Immature natural killer cell (primary cell): ENCODE results near the gene SEMA6B. TPM values are rescaled to one million over a fixed set of nuclear protein-coding genes. Genes with fewer than 3 reads are reported as not detected.

Experiments
- DNase-seq, 3 donors: peaks; one replicate each; pipeline ENCODE4 v3.0.0; 2022; ENCODE audit warnings: mixed read lengths in 1 of 3
- H3K27ac Mint-ChIP-seq, 6 donors: one replicate each; pipeline ENCODE4 v1.8.0; 2020; ENCODE audit warnings: mixed read lengths in 6 of 6, mild to moderate bottlenecking in 5 of 6, inconsistent platforms in 4 of 6, moderate library complexity in 3 of 6
- H3K27me3 Mint-ChIP-seq, 3 donors: one replicate each; pipeline ENCODE4 v1.8.0; 2020 to 2021; ENCODE audit warnings: low read depth in 3 of 3, mild to moderate bottlenecking in 3 of 3, mixed read lengths in 3 of 3, moderate library complexity in 3 of 3, inconsistent platforms in 1 of 3
- H3K36me3 Mint-ChIP-seq, 3 donors: one replicate each; pipeline ENCODE4 v1.8.0; 2020; ENCODE audit warnings: mixed read lengths in 3 of 3, inconsistent platforms in 2 of 3, mild to moderate bottlenecking in 2 of 3
- H3K4me1 Mint-ChIP-seq, 2 donors: one replicate each; pipeline ENCODE4 v1.8.0; 2020; ENCODE audit warnings: inconsistent platforms in 2 of 2, mild to moderate bottlenecking in 2 of 2, mixed read lengths in 2 of 2, moderate library complexity in 1 of 2
- H3K4me3 Mint-ChIP-seq, 5 donors: one replicate each; pipeline ENCODE4 v1.8.0; 2020; ENCODE audit warnings: mild to moderate bottlenecking in 5 of 5, mixed read lengths in 5 of 5, inconsistent platforms in 3 of 5, moderate library complexity in 3 of 5
- H3K9me3 Mint-ChIP-seq, 6 donors: one replicate each; pipeline ENCODE4 v1.8.0; 2020; ENCODE audit warnings: mild to moderate bottlenecking in 6 of 6, mixed read lengths in 6 of 6, inconsistent platforms in 4 of 6, moderate library complexity in 3 of 6
- polyA plus RNA-seq, 3 donors: library from polyadenylated mRNA; unstranded; fragments of 300-500 nt; fragmentation: Illumina TruSeq; gene quantifications; one replicate each; pipeline ENCODE4 v1.2.3, GENCODE V29; 2021

SEMA6B gene
- polyA plus RNA-seq: not detected

GRCh38 chr19:4559569-4559968, at the start of gene SEMA6B:
TSS of gene SEMA6B (minus strand) at chr19:4559684. CDS start at chr19:4558457, 1,227 bp downstream.
- no peaks in the 10 kb centered on the region for H3K9me3 Mint-ChIP-seq

GRCh38 chr19:4606921-4607678, 47.6 kb upstream of the SEMA6B start:
- DNase-seq: no peak
- H3K36me3 Mint-ChIP-seq: no peaks in the 10 kb centered on the region
- H3K27ac Mint-ChIP-seq: no peak overlapping the region
- H3K4me3 Mint-ChIP-seq: no peak overlapping the region
- no peaks in the 10 kb centered on the region for H3K9me3 Mint-ChIP-seq
- no peaks in the 10 kb centered on the region for H3K4me1 Mint-ChIP-seq
- H3K27me3 Mint-ChIP-seq: peaks cover 1 to 10% (median 6%) of the 10 kb centered on the region in 3 donors

More at GRCh38 chr19:4559569-4559968, at the start of gene SEMA6B:
- H3K4me1 Mint-ChIP-seq: no peaks in the 10 kb centered on the region
- no peak within 1 kb of the TSS for H3K4me3 Mint-ChIP-seq
- peaks cover 0 to 2% (median 0%) of the 10 kb centered on the region in 3 donors for H3K27me3 Mint-ChIP-seq
- H3K36me3 Mint-ChIP-seq: no peaks in the 10 kb centered on the region
- DNase-seq: no peak
- H3K27ac Mint-ChIP-seq: no peak within 1 kb of the TSS

- DNase-seq: no peak
- Mint-ChIP-seq H3K9me3 (no peaks in the 10 kb centered on the region), H3K36me3 (no peaks in the 10 kb centered on the region), H3K27ac (no peak overlapping the region), H3K27me3 (peaks cover 3 to 10% (median 6%) of the 10 kb centered on the region in 3 donors), H3K4me1 (no peaks in the 10 kb centered on the region), H3K4me3 (no peak overlapping the region)
Measured at GRCh38 chr19:4606181-4606580, 46.7 kb upstream of the SEMA6B start.

GRCh38 chr19:4604912-4605311, 45.4 kb upstream of the SEMA6B start:
- no peak overlapping the region for H3K27ac Mint-ChIP-seq
- H3K36me3 Mint-ChIP-seq: no peaks in the 10 kb centered on the region
- no peaks in the 10 kb centered on the region for H3K4me1 Mint-ChIP-seq
- peaks cover 1 to 7% (median 5%) of the 10 kb centered on the region in 3 donors for H3K27me3 Mint-ChIP-seq
- H3K4me3 Mint-ChIP-seq: no peak overlapping the region
- no peak for DNase-seq
- no peaks in the 10 kb centered on the region for H3K9me3 Mint-ChIP-seq

GRCh38 chr19:4602915-4603314, 43.4 kb upstream of the SEMA6B start:
- no peaks in the 10 kb centered on the region for H3K36me3 Mint-ChIP-seq
- DNase-seq: no peak
- no peaks in the 10 kb centered on the region for H3K9me3 Mint-ChIP-seq
- peaks cover 0 to 8% of the 10 kb centered on the region in 2 donors for H3K4me1 Mint-ChIP-seq
- H3K4me3 Mint-ChIP-seq: no peak overlapping the region
- H3K27ac Mint-ChIP-seq: no peak overlapping the region
- peaks cover 2 to 10% (median 3%) of the 10 kb centered on the region in 3 donors for H3K27me3 Mint-ChIP-seq

- no peak overlapping the region for H3K27ac Mint-ChIP-seq
- peaks cover under 1 to 12% (median 3%) of the 10 kb centered on the region in 3 donors for H3K27me3 Mint-ChIP-seq
Measured at GRCh38 chr19:4602173-4602788, 42.8 kb upstream of the SEMA6B start.

GRCh38 chr19:4600893-4601292, 41.4 kb upstream of the SEMA6B start:
- Mint-ChIP-seq H3K27ac (no peak overlapping the region), H3K27me3 (peaks cover 0 to 17% (median 5%) of the 10 kb centered on the region in 3 donors), H3K4me1 (peaks cover 6 to 18% of the 10 kb centered on the region in 2 donors), H3K36me3 (no peaks in the 10 kb centered on the region), H3K9me3 (no peaks in the 10 kb centered on the region), H3K4me3 (no peak overlapping the region)
- DNase-seq: no peak

More at GRCh38 chr19:4602173-4602788, 42.8 kb upstream of the SEMA6B start:
- Mint-ChIP-seq H3K9me3 (no peaks in the 10 kb centered on the region), H3K4me1 (peaks cover 3 to 14% of the 10 kb centered on the region in 2 donors), H3K4me3 (no peak overlapping the region), H3K36me3 (no peaks in the 10 kb centered on the region)
- no peak for DNase-seq

- H3K9me3 Mint-ChIP-seq: no peaks in the 10 kb centered on the region
- H3K27ac Mint-ChIP-seq: no peak overlapping the region
- H3K4me3 Mint-ChIP-seq: no peak overlapping the region
- no peak for DNase-seq
- H3K27me3 Mint-ChIP-seq: peaks cover 0 to 17% (median 5%) of the 10 kb centered on the region in 3 donors
- no peaks in the 10 kb centered on the region for H3K36me3 Mint-ChIP-seq
- peaks cover 6 to 18% of the 10 kb centered on the region in 2 donors for H3K4me1 Mint-ChIP-seq
Measured at GRCh38 chr19:4600082-4600481, 40.6 kb upstream of the SEMA6B start.

- peak overlapping the region in 4 of 5 donors; percentile 34 to 83 (median 76) for H3K4me3 Mint-ChIP-seq
- no peak for DNase-seq
- no peaks in the 10 kb centered on the region for H3K36me3 Mint-ChIP-seq
- H3K27ac Mint-ChIP-seq: no peak overlapping the region
- peaks cover 6 to 18% of the 10 kb centered on the region in 2 donors for H3K4me1 Mint-ChIP-seq
- H3K9me3 Mint-ChIP-seq: no peaks in the 10 kb centered on the region
- H3K27me3 Mint-ChIP-seq: peaks cover 0 to 17% (median 5%) of the 10 kb centered on the region in 3 donors
Measured at GRCh38 chr19:4598712-4599111, 39.2 kb upstream of the SEMA6B start.

GRCh38 chr19:4597975-4598671, 38.6 kb upstream of the SEMA6B start:
- peaks cover 0 to 17% (median 5%) of the 10 kb centered on the region in 3 donors for H3K27me3 Mint-ChIP-seq
- DNase-seq: peak; percentile 62 to 64 (median 63)
- no peaks in the 10 kb centered on the region for H3K36me3 Mint-ChIP-seq
- H3K27ac Mint-ChIP-seq: peak overlapping the region in 2 of 6 donors; percentile 56 to 58
- H3K9me3 Mint-ChIP-seq: no peaks in the 10 kb centered on the region
- peaks cover 6 to 18% of the 10 kb centered on the region in 2 donors for H3K4me1 Mint-ChIP-seq
- H3K4me3 Mint-ChIP-seq: peak overlapping the region; percentile 47 to 83 (median 79)

GRCh38 chr19:4597278-4597974, 37.9 kb upstream of the SEMA6B start:
- H3K27me3 Mint-ChIP-seq: peaks cover 0 to 18% (median 5%) of the 10 kb centered on the region in 3 donors
- peaks cover 6 to 18% of the 10 kb centered on the region in 2 donors for H3K4me1 Mint-ChIP-seq
- no peaks in the 10 kb centered on the region for H3K36me3 Mint-ChIP-seq
- H3K27ac Mint-ChIP-seq: peak overlapping the region in 1 of 6 donors; percentile 56
- H3K9me3 Mint-ChIP-seq: no peaks in the 10 kb centered on the region
- DNase-seq: peak in 1 of 3 donors; percentile 53
- peak overlapping the region; percentile 67 to 83 (median 79) for H3K4me3 Mint-ChIP-seq

- H3K27me3 Mint-ChIP-seq: peaks cover 0 to 22% (median 7%) of the 10 kb centered on the region in 3 donors
Measured at GRCh38 chr19:4596033-4596904, 36.8 kb upstream of the SEMA6B start.

More at GRCh38 chr19:4596033-4596904, 36.8 kb upstream of the SEMA6B start:
- DNase-seq: no peak
- H3K27ac Mint-ChIP-seq: no peak overlapping the region
- no peaks in the 10 kb centered on the region for H3K36me3 Mint-ChIP-seq
- H3K9me3 Mint-ChIP-seq: no peaks in the 10 kb centered on the region
- peaks cover 6 to 18% of the 10 kb centered on the region in 2 donors for H3K4me1 Mint-ChIP-seq
- H3K4me3 Mint-ChIP-seq: no peak overlapping the region
